CD4-positive, alpha-beta T cell (primary cell): ENCODE measurements around the gene NR2F6. TPM values are rescaled to one million over a fixed set of nuclear protein-coding genes. Genes with fewer than 3 reads are reported as not detected.

Experiments used
- ATAC-seq: fragments of 200-7000 bp; cut with Tn5 transposase; one replicate; pipeline ENCODE4 v1.10.0; 2022; ENCODE audit warnings: mild to moderate bottlenecking; ENCODE audit not compliant: poor library complexity
- CTCF ChIA-PET: fragments of 350-600 bp; sonication (Branson Sonifier 250); formaldehyde crosslinking; loops from one replicate; lab custom pipeline; 2021; ENCODE audit warnings: antibody characterized with exemption, inconsistent platforms; lab: Charles Lee
- POLR2A ChIA-PET: fragments of 350-600 bp; sonication (Branson Sonifier 250); formaldehyde crosslinking; loops from one replicate; lab custom pipeline; 2021; ENCODE audit warnings: antibody characterized with exemption, inconsistent platforms; lab: Charles Lee
- DNase-seq, 14 experiments: peaks; one replicate each; pipeline ENCODE4 v3.0.0-alpha.2; 2013 to 2020; ENCODE audit warnings: mixed read lengths in 2 of 14
- H3K27ac ChIP-seq, 2 donors: one replicate each; pipeline versions ENCODE4 v1.5.1 to v1.7.0; 2013; ENCODE audit warnings: low read length in 2 of 2, low read depth in 1 of 2, mild to moderate bottlenecking in 1 of 2
- H3K27me3 ChIP-seq, 2 experiments: 1 replicate in 1 of 2; 2 replicates in 1 of 2; pipeline versions ENCODE4 v1.6.1 to v1.7.0; 2013; ENCODE audit warnings: low read length in 2 of 2, control low read depth in 1 of 2, mild to moderate bottlenecking in 1 of 2, moderate library complexity in 1 of 2; ENCODE audit not compliant: insufficient read depth in 2 of 2, control insufficient read depth in 1 of 2
- H3K36me3 ChIP-seq: one replicate; pipeline ENCODE4 v1.6.1; 2013; ENCODE audit warnings: low read length, control low read depth; ENCODE audit not compliant: insufficient read depth
- H3K4me1 ChIP-seq: one replicate; pipeline ENCODE4 v1.6.1; 2013; ENCODE audit warnings: low read length, control low read depth; ENCODE audit not compliant: insufficient read depth
- H3K4me3 ChIP-seq: one replicate; pipeline ENCODE4 v1.5.1; 2013; ENCODE audit warnings: mild to moderate bottlenecking, low read length, moderate library complexity
- H3K9me3 ChIP-seq, 2 experiments: 1 replicate in 1 of 2; 2 replicates in 1 of 2; pipeline versions ENCODE4 v1.6.1 to v1.7.0; 2013; ENCODE audit warnings: low read length in 2 of 2, mild to moderate bottlenecking in 2 of 2, control low read depth in 1 of 2, moderate library complexity in 1 of 2; ENCODE audit not compliant: control insufficient read depth in 1 of 2, insufficient read depth in 1 of 2
- H3K27ac Mint-ChIP-seq: one replicate; pipeline ENCODE4 v1.8.0; 2020; ENCODE audit warnings: mixed read lengths
- H3K27me3 Mint-ChIP-seq: one replicate; pipeline ENCODE4 v1.8.0; 2021; ENCODE audit warnings: mixed read lengths
- H3K36me3 Mint-ChIP-seq: one replicate; pipeline ENCODE4 v1.8.0; 2021; ENCODE audit warnings: low read depth, mixed read lengths
- H3K4me1 Mint-ChIP-seq: one replicate; pipeline ENCODE4 v1.8.0; 2021; ENCODE audit warnings: low read depth, mixed read lengths
- H3K4me3 Mint-ChIP-seq: one replicate; pipeline ENCODE4 v1.8.0; 2020; ENCODE audit warnings: mild to moderate bottlenecking, mixed read lengths
- H3K9me3 Mint-ChIP-seq: one replicate; pipeline ENCODE4 v1.8.0; 2020; ENCODE audit warnings: mixed read lengths
- intact Hi-C, 2 experiments: fragments of 100-400 bp; cut with DNase I in 1 of 2; cut with micrococcal nuclease in 1 of 2; formaldehyde crosslinking; loops; one replicate each; pipeline versions ENCODE4 v1.15.1 to v1.9.0; 2023 to 2025; cut with DNase I, micrococcal nuclease
- total RNA-seq, 174 experiments: library from RNA in 2 of 174; stranded (reverse) in 2 of 174; gene quantifications; one replicate each; pipeline ENCODE4 v1.2.3 and lab custom pipeline; 2021 to 2026
- TF ChIP-seq, protein P1 (sequence below): fragments of 200-600 bp; IDR thresholded peaks from one replicate; pipeline ENCODE4 v1.8.0; 2022; ENCODE audit warnings: antibody characterized with exemption, mild to moderate bottlenecking

Gene NR2F6
- total RNA-seq, 2 experiments from 2014 or later = 0.74 to 1.1 TPM

DNA sequence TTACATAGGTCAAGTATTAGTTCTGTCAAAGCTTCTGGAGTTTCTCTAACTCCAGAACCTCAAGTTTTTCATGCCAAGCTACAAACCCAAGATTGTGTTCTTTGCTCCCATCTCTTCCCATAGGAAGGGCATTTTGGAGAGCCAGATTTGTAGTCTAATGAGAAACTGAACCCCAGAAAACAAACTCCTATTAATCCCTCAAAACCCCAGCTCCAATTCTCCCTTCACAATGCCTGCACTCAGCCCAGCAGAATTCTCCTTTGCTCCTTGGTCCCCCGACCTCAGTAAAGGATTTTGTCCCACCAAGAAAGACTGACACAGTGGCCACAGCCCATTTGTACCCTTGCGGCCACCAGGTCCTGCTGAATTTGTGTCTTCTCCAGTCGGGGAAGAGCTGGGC, 10.4 kb upstream of the NR2F6 start:
- H3K4me1 Mint-ChIP-seq = peaks cover 5% of the 10 kb centered on the region
- ChIA-PET POLR2A (no interaction called here), CTCF (interaction anchor here (0.6 to 1.4 kb wide), 2 partner anchors 49 to 614 kb away, joined by 3 to 5 read pairs; no protein-coding TSS in a partner anchor)
- Histone ChIP-seq H3K9me3 (no peaks in the 10 kb centered on the region), H3K4me3 (no peak overlapping the region), H3K27ac (no peak overlapping the region), H3K27me3 (no peaks in the 10 kb centered on the region), H3K36me3 (no peaks in the 10 kb centered on the region), H3K4me1 (peaks cover 6% of the 10 kb centered on the region)
- H3K27me3 Mint-ChIP-seq = no peaks in the 10 kb centered on the region
- no peak for ATAC-seq
- TF ChIP-seq, protein P1, sequence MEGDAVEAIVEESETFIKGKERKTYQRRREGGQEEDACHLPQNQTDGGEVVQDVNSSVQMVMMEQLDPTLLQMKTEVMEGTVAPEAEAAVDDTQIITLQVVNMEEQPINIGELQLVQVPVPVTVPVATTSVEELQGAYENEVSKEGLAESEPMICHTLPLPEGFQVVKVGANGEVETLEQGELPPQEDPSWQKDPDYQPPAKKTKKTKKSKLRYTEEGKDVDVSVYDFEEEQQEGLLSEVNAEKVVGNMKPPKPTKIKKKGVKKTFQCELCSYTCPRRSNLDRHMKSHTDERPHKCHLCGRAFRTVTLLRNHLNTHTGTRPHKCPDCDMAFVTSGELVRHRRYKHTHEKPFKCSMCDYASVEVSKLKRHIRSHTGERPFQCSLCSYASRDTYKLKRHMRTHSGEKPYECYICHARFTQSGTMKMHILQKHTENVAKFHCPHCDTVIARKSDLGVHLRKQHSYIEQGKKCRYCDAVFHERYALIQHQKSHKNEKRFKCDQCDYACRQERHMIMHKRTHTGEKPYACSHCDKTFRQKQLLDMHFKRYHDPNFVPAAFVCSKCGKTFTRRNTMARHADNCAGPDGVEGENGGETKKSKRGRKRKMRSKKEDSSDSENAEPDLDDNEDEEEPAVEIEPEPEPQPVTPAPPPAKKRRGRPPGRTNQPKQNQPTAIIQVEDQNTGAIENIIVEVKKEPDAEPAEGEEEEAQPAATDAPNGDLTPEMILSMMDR = no peak
- no peaks in the 10 kb centered on the region for H3K36me3 Mint-ChIP-seq
- H3K27ac Mint-ChIP-seq = no peak overlapping the region
- no peaks in the 10 kb centered on the region for H3K9me3 Mint-ChIP-seq
- intact Hi-C loops = no loop called here
- no peak overlapping the region for H3K4me3 Mint-ChIP-seq
- no peak for DNase-seq

DNA sequence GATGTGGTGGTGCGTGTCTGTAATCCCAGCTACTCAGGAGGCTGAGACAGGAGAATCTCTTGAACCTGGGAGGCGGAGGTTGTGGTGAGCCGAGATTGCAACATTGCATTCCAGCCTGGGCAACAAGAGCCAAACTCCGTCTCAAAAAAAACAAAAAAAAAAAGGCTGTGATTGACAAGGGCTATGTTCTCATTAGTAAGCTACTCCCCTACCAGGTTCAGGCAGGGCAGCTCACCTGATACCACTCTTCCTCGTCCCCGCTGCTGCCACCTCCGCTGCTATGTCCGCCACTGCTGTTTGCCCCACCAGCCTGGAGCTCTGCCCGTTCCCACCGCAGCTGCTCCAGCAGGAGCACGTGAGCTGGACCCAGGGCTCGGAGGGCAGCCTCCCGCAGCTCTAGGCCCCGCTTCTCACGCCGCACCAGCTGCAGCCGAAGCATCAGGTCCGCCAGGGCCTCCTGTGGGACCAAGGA, 9.5 kb upstream of the NR2F6 start:
- H3K27ac ChIP-seq = no peak overlapping the region
- ChIA-PET POLR2A (no interaction called here), CTCF (no interaction called here)
- TF ChIP-seq, protein P1 = no peak
- Mint-ChIP-seq H3K27ac (no peak overlapping the region), H3K4me3 (no peak overlapping the region), H3K27me3 (no peaks in the 10 kb centered on the region), H3K4me1 (no peaks in the 10 kb centered on the region), H3K9me3 (no peaks in the 10 kb centered on the region), H3K36me3 (no peaks in the 10 kb centered on the region)
- no peak for DNase-seq
- no peak overlapping the region for H3K4me3 ChIP-seq
- H3K36me3 ChIP-seq = no peaks in the 10 kb centered on the region
- H3K4me1 ChIP-seq = no peaks in the 10 kb centered on the region
- no peaks in the 10 kb centered on the region for H3K27me3 ChIP-seq
- intact Hi-C loops = no loop called here
- H3K9me3 ChIP-seq = no peaks in the 10 kb centered on the region
- ATAC-seq = no peak

DNA sequence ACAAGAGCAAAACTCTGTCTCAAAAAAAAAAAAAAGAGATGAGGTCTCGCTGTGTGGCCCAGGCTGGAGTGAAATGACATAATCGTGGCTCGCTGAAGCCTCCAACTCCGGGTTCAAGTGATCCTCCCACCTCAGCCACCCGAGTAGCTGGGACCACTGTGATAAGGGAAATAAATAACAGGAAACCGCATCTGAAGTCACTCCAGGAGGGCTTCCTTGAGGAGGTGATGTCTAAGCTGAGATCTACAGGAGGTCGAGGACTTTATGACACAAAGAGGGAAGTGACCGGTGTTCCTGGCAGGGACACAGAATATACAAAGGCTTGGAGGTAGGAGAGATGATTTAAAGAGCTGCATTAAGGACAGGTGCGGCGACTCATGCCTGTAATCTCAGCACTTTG, 8.9 kb upstream of the NR2F6 start:
- intact Hi-C loops = no loop called here
- no peak for ATAC-seq
- Mint-ChIP-seq H3K27ac (no peak overlapping the region), H3K4me1 (no peaks in the 10 kb centered on the region), H3K27me3 (no peaks in the 10 kb centered on the region), H3K36me3 (no peaks in the 10 kb centered on the region), H3K4me3 (no peak overlapping the region), H3K9me3 (no peaks in the 10 kb centered on the region)
- no peaks in the 10 kb centered on the region for H3K27me3 ChIP-seq
- POLR2A ChIA-PET = no interaction called here
- no peaks in the 10 kb centered on the region for H3K4me1 ChIP-seq
- no peak for DNase-seq
- TF ChIP-seq, protein P1 = no peak
- H3K4me3 ChIP-seq = no peak overlapping the region
- no peak overlapping the region for H3K27ac ChIP-seq
- H3K9me3 ChIP-seq = no peaks in the 10 kb centered on the region
- H3K36me3 ChIP-seq = no peaks in the 10 kb centered on the region
- CTCF ChIA-PET = no interaction called here
